Measurements from ENCODE around the gene TBC1D24.
"Not testable (repeated sequence)": the region's sequence is repeated elsewhere in the genome, so short reads cannot be mapped to it uniquely, and the experiment has no call there.

Gene TBC1D24

GRCh38 chr16:2474877-2475412 is at the start of gene TBC1D24:
Gene TBC1D24 (plus strand): TSS chr16:2475127. CDS start chr16:2496149, 21,022 bp downstream.
- DNase-seq: peak; percentile 27

- no peak for DNase-seq
These were observed 49.0 kb upstream of the TBC1D24 start for GRCh38 chr16:2425825-2426430.

GRCh38 chr16:2426941-2427361 is 48.0 kb upstream of the TBC1D24 start:
- DNase-seq: no peak

- DNase-seq: no peak
These were observed 47.4 kb upstream of the TBC1D24 start for GRCh38 chr16:2427526-2427925.

- DNase-seq: no peak
These were observed 46.7 kb upstream of the TBC1D24 start for GRCh38 chr16:2428051-2428783.

GRCh38 chr16:2428784-2429033 is 46.2 kb upstream of the TBC1D24 start:
- DNase-seq: no peak

GRCh38 chr16:2429034-2429770 is 45.7 kb upstream of the TBC1D24 start, which contains the start of gene CCNF:
Gene CCNF (plus strand): TSS chr16:2429447. CDS start chr16:2429482, 35 bp downstream.
- peak; percentile 60 for DNase-seq

- no peak for DNase-seq
These were observed 44.9 kb upstream of the TBC1D24 start for GRCh38 chr16:2429771-2430663.

GRCh38 chr16:2432286-2432685 is 42.6 kb upstream of the TBC1D24 start:
- no peak for DNase-seq

GRCh38 chr16:2432801-2433505 is 42.0 kb upstream of the TBC1D24 start:
- DNase-seq: no peak

- DNase-seq: not testable (repeated sequence)
These were observed 39.7 kb upstream of the TBC1D24 start for GRCh38 chr16:2435236-2435635.

- DNase-seq: no peak
These were observed 38.8 kb upstream of the TBC1D24 start for GRCh38 chr16:2436110-2436509.

- no peak for DNase-seq
These were observed 37.7 kb upstream of the TBC1D24 start for GRCh38 chr16:2437032-2437790.

- DNase-seq: no peak
These were observed 36.8 kb upstream of the TBC1D24 start for GRCh38 chr16:2438121-2438520.

GRCh38 chr16:2439598-2439997 is 35.3 kb upstream of the TBC1D24 start:
- DNase-seq: no peak

GRCh38 chr16:2441143-2441804 is 33.7 kb upstream of the TBC1D24 start:
- not testable (repeated sequence) for DNase-seq

GRCh38 chr16:2443555-2443954 is 31.4 kb upstream of the TBC1D24 start:
- no peak for DNase-seq

- DNase-seq: no peak
These were observed 26.9 kb upstream of the TBC1D24 start for GRCh38 chr16:2447920-2448583.

GRCh38 chr16:2449118-2449517 is 25.8 kb upstream of the TBC1D24 start:
- no peak for DNase-seq

- no peak for DNase-seq
These were observed 24.4 kb upstream of the TBC1D24 start for GRCh38 chr16:2450535-2450934.
